Activated CD4-positive, alpha-beta T cell treated with anti-CD3 and anti-CD28 coated beads, Interleukin-2, amount 50 U/mL, for 48 hours (primary cell): ENCODE data around the gene CD320.
"Not testable (repeated sequence)": the region's sequence is repeated elsewhere in the genome, so short reads cannot be mapped to it uniquely, and the experiment has no call there.

Source experiments
- DNase-seq, 2 experiments: peaks; one replicate each; pipeline ENCODE4 v3.0.0-alpha.2; 2020

The CD320 gene

GRCh38 chr19:8307400-8307964, 676 bp downstream of the CD320 start:
- no peak for DNase-seq

- DNase-seq, result peak in 1 of 2 experiments; percentile 2
These were observed 1.7 kb downstream of the CD320 start for GRCh38 chr19:8306235-8307054.

- DNase-seq, result peak in 1 of 2 experiments; percentile 1
These were observed 2.4 kb downstream of the CD320 start for GRCh38 chr19:8305798-8306197.

GRCh38 chr19:8304841-8305621, 3.1 kb downstream of the CD320 start:
- DNase-seq, result peak; percentile 29 to 41

DNA sequence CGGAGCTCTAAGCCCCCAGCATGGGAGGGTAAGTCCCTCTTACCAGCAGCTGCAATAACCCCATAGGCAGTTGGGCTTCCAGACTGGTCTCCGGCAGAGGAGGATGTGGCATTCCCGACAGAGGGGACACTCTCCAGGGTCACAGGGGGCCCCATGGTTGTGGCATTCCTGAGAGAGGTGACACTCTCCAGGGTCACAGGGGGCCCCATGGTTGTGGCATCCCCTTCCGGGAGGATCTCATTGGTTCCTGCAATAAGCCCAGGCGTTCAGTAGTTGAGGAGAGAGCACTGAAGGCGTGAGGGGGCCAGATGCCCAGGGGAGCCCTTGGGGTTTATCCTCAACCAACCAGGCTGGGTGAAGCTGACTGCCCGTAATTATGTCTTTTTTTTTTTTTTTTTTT, 5.4 kb downstream of the CD320 start:
- peak in 1 of 2 experiments; percentile 1 for DNase-seq

GRCh38 chr19:8302357-8302691, 5.8 kb downstream of the CD320 start:
- no peak for DNase-seq

- DNase-seq, result not testable (repeated sequence)
These were observed 16.8 kb downstream of the CD320 start for GRCh38 chr19:8291337-8291736.

DNA sequence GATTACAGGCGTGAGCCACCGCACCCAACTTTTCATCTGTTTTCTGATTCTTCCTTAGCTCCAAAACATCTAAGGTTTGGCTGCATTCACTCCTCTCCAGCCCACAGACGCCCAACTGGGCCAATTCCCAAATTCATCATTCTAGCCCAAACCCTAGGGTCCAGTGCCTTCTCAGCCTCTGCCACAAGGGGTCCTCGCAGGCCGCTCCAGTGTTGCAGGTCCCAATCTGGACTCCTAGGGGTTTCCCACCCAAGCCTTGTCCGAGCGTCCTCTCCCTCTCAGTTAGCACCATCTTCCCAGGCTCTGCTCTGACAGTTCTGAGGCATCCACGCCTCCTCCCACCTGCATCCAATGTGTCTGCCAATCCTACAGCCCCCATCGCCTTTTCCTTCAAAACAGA, 31.6 kb downstream of the CD320 start:
- DNase-seq, result not testable (repeated sequence)

DNA sequence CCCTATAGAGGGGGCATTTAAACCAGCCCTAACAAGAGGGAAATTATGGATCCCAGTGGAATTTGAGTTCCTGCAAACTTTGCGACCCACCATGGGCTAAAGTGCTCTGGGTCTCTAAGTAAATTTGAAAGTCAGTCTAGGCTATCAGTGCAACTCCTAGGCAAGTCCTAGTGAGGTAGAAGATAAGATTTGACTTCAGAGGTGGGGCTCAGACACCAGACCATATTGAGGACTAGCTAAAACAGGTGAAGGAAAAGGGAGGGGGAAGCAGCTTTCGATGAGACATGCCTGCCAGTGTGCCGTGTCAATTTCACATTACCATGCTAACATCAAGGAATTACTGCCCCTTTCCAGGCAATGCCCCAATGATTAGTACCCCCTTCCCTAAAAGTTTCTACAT, 38.4 kb downstream of the CD320 start:
- no peak for DNase-seq

GRCh38 chr19:8265872-8266271, 42.3 kb downstream of the CD320 start:
- no peak for DNase-seq

DNA sequence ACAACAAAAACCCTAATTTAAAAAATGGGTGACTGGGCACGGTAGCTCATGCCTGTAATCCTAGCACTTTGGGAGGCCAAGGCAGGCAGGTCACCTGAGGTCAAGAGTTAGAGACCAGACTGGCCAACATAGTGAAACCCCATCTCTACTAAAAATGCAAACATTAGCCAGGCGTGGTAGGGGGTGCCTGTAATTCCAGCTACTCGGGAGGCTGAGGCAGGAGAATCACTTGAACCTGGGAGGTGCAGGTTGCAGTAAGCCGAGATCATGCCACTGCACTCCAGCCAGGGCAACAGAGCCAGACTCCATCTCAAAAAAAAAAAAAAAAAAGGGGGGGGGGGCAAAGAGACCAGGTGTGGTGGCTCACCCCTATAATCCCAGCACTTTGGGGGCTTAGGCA, 43.9 kb downstream of the CD320 start:
- DNase-seq, result not testable (repeated sequence)

DNA sequence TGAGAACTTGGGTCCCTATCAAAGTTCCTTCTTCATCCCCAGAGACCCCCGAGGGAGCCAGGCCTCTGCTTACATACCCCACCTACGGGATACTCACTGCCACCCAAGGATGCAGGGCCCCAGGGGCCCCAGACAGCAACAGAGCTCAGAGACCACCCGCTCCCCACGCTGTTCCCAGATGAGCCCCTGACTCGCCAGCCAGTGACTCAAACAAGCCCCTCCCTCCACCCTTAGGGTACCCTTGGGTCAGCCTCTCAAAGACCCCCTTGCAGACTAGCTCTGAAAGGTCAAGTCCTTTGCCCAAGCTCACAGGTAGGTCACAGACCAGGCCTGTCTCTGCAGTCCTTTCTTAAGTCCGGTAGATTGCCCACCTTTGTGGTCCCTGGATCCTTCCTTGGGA, 45.7 kb downstream of the CD320 start:
- DNase-seq, result no peak

- no peak for DNase-seq
These were observed 46.3 kb downstream of the CD320 start for GRCh38 chr19:8261881-8262280.

DNA sequence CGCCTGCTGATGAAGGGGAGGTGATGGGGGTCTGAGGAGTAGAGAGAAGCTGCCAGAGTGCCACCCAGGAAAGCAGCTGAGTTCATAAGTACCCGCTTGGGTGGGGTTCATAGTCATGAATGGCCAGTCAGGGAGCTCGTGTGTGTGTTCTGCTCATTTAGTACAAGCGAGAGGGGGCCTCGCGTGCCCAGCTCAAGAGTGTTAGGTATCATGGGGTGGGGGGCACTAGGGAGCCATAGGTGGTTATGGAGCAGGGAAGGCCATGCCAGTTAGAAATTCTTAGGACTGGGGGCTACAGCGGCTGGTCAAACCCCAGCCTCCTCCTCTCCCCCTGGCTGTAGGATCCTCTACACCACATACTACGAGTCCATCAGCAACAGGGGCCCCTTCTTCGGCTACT, 46.8 kb downstream of the CD320 start:
- DNase-seq, result no peak

DNA sequence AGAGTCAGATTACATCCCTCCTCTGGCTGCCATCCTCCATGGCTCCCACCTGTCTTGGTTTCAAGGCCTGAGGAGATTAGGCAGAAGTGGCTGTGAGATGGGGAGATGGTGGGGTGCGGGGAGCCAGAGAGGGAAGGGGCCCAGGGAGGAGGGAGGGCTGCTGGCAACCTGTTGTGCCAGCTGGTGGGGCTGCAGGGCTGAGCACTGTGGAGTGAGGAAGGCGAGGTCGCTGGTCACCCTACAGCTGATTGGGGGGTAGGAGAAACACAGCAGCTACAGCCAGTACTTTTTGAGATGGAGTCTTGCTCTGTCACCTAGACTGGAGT, 48.3 kb downstream of the CD320 start:
- no peak for DNase-seq

DNA sequence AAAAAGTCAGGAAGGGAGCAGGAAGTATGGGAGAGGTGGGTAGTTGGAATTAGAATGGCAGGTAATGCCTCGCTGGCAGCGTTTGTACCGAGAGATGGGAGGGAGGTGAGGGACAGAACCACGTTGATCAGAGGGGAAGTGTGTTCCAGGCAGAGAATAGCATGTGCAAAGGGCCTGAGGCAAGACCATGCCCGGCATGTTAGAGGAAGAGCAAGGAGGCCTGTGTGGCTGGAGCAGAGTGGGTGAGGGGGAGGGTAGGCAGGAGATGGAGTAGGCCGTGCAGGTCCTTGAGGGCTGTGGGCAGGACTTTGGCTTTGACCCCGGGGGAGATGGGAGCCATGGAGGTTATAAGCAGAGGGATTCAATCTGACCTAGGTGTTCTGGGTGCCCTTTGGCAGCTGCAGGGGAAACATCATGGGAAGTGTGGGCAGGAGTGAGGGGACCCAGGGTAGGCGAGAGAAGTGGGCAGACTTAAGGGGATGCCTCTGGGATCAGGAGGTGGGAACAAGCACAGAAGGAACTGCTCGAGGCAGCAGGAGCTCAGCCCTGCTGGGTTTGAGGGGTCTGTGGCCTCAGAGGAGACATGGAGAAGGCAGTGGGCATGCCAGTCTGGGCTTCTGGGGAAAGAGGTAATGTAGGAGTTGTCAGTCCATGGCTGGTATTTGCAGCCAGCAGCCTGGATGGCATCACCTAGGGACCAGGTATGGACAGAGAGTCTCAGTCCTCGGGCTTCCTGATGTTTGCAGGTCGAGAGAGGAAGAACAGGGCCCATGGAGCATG, 48.8 kb downstream of the CD320 start:
- no peak for DNase-seq

DNA sequence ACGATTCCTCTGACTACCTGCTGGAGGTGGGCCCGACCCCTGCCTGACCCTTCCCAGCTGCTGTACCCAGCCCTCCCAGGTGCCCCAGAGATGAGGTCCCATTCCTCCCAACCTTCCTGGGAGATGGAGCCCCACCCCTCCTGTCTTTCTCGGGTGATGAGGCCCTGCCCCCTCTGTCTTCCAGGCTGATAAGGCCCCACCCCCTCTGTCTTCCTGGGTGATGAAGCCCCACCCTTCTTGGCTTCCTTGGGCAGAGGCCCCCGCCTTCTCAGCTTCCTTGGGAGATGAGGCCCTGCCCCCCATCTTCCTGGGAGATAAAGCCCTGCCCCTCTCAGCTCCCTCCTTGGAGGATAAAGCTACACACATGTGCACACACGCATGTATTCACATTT, 51.1 kb downstream of the CD320 start:
- DNase-seq, result no peak

DNA sequence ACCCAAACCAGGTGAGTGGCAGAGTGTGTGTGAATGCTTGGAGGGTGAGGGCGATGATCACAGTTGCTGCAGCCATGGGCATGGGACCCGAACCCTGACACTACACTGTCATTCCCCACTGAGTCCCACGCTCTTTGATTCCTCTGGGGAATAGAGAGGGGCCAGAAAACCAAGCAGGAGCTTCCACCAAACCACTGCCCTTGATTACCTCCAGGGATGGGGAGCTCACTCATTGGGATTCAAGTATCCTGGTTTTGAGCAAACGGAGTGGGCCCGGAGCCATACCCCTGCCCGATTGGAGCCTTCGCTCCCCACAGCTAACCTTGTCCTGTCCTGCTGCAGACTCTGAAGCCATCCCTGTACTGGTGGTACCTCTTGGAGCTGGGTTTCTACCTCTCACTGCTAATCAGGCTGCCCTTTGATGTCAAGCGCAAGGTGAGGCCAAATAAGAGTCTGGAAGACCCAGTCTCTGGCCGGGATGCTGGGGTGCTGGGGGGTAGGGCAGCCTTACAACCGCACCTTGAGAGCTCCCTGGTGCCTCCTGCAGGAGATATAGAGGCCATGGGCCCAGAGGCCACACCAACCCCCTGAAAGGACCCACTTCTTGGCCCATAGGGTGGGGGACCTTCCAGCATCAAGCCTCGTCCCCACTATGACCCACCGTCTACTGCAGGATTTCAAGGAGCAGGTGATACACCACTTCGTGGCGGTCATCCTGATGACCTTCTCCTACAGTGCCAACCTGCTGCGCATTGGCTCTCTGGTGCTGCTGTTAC, 51.7 kb downstream of the CD320 start:
- no peak for DNase-seq

- no peak for DNase-seq
These were observed 52.6 kb downstream of the CD320 start for GRCh38 chr19:8255426-8256125.

- DNase-seq, result no peak
These were observed 53.7 kb downstream of the CD320 start for GRCh38 chr19:8254286-8255001.

DNA sequence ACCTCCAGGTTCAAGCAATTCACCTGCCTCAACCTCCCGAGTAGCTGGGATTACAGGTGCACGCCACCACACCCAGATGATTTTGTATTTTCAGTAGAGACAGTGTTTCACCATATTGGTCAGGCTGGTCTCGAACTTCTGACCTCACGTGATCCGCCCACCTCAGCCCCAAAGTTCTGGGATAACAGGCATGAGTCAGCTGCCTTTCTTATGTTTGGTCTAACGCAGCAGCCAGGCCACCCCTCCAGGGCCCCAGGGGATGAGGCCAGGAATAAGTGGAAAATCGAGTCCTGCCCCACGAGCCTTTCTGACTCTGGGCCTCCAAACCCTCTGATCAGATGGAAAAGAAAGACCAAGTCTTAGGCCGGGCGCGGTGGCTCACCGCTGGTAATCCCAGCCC, 54.5 kb downstream of the CD320 start:
- no peak for DNase-seq
